ENCODE measurements around the gene VGLL1. TPM values are rescaled to one million over a fixed set of nuclear protein-coding genes. Genes with fewer than 3 reads are reported as not detected.

The VGLL1 gene, protein sequence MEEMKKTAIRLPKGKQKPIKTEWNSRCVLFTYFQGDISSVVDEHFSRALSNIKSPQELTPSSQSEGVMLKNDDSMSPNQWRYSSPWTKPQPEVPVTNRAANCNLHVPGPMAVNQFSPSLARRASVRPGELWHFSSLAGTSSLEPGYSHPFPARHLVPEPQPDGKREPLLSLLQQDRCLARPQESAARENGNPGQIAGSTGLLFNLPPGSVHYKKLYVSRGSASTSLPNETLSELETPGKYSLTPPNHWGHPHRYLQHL
- polyA plus RNA-seq (2012; rRNA removed) = not detected in 2 replicates
- not detected in 2 replicates for polyA plus RNA-seq (2012; cell fraction: cytosol; rRNA removed)
- not detected in 2 replicates for polyA plus RNA-seq (2012; cell fraction: nucleus; rRNA removed)

DNA sequence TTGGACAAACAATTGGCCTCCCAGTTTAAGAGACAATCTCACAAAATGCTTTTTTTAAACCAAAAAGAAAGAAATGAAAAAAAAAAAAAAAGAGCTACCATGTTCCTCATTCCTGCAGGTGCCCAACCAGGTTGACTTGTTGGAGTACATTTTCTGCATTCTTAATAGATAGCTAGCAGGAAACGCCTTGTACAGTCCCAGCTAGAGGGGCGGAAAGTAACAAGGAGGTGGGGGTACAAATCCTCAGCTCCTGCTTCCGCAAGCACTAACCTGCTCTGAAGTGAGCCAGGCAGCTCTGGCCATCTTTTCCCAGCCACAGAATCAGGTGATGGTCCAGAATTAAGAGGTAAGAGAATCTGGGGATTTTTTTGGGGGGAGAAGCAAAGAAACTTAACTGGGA, at the start of gene VGLL1:
Gene VGLL1, plus strand, starts transcription at position 265 of the 400 bp plus-strand sequence. CDS start 3,806 bp downstream, outside the sequence.
- ChIA-PET POLR2A (no interaction called here), CTCF (no interaction called here)
- no peak for TF ChIP-seq SMC3 (IDR thresholded peaks at IDR 0.05; ENCODE audit: low read depth, low read length)
- TF ChIP-seq RAD21 (IDR thresholded peaks at IDR 0.05; ENCODE audit: low read length) = no peak
- no peak for TF ChIP-seq TCF12 (IDR thresholded peaks at IDR 0.05)
- TF ChIP-seq FOXM1 (IDR thresholded peaks at IDR 0.05; ENCODE audit: low read depth) = no peak
- TF ChIP-seq RCOR1 (IDR thresholded peaks at IDR 0.05; ENCODE audit: low read length) = no peak
- no peak for TF ChIP-seq RFX5 (IDR thresholded peaks at IDR 0.05; ENCODE audit: low read length)
- TF ChIP-seq TEAD4 (IDR thresholded peaks at IDR 0.05; ENCODE audit: borderline replicate concordance, insufficient read depth) = no peak
- TF ChIP-seq, protein P1, sequence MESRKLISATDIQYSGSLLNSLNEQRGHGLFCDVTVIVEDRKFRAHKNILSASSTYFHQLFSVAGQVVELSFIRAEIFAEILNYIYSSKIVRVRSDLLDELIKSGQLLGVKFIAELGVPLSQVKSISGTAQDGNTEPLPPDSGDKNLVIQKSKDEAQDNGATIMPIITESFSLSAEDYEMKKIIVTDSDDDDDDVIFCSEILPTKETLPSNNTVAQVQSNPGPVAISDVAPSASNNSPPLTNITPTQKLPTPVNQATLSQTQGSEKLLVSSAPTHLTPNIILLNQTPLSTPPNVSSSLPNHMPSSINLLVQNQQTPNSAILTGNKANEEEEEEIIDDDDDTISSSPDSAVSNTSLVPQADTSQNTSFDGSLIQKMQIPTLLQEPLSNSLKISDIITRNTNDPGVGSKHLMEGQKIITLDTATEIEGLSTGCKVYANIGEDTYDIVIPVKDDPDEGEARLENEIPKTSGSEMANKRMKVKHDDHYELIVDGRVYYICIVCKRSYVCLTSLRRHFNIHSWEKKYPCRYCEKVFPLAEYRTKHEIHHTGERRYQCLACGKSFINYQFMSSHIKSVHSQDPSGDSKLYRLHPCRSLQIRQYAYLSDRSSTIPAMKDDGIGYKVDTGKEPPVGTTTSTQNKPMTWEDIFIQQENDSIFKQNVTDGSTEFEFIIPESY (IDR thresholded peaks at IDR 0.05; ENCODE audit: borderline replicate concordance, low read depth) = no peak
- TF ChIP-seq JUND (IDR thresholded peaks at IDR 0.05) = no peak
- no peak for TF ChIP-seq FOSL2 (IDR thresholded peaks at IDR 0.05; ENCODE audit: borderline replicate concordance, low read depth)
- TF ChIP-seq POLR2AphosphoS5 (IDR thresholded peaks at IDR 0.05; ENCODE audit: low read depth, low read length) = no peak
- no peaks in the 10 kb centered on the region for H3K79me2 ChIP-seq (ENCODE audit: insufficient read depth)
- H3K4me2 ChIP-seq = no peak within 1 kb of the TSS
- no peaks in the 10 kb centered on the region for H3K9me2 ChIP-seq
- WGBS (ENCODE audit: low lambda C conversion rate) = 32% methylated on average over 3 of the region's 3 CpGs
- H3K4me3 ChIP-seq (ENCODE audit: low read depth in 2 of 2, low read length in 1 of 2) = no peak within 1 kb of the TSS
- no peaks in the 10 kb centered on the region for H3K4me1 ChIP-seq (ENCODE audit: control insufficient read depth in 1 of 2, insufficient read depth in 2 of 2, low read depth in 1 of 2, low read length in 1 of 2)
- no peak within 1 kb of the TSS for H2AFZ ChIP-seq (ENCODE audit: low read depth)
- H3K27me3 ChIP-seq (ENCODE audit: insufficient read depth) = no peaks in the 10 kb centered on the region
- H3K9me3 ChIP-seq = no peaks in the 10 kb centered on the region
- H3K36me3 ChIP-seq (replicated peaks in 1 of 2; ENCODE audit: control insufficient read depth in 1 of 2, insufficient read depth in 2 of 2, low read length in 1 of 2) = no peaks in the 10 kb centered on the region
- H3K9ac ChIP-seq = no peak within 1 kb of the TSS
- H3F3A ChIP-seq (replicated peaks; ENCODE audit: insufficient read depth) = no peaks in the 10 kb centered on the region
- no peak for DNase-seq
- no peak within 1 kb of the TSS for H3K27ac ChIP-seq (ENCODE audit: low read depth in 2 of 2, low read length in 1 of 2)
- H4K20me1 ChIP-seq (ENCODE audit: insufficient read depth) = no peaks in the 10 kb centered on the region

DNA sequence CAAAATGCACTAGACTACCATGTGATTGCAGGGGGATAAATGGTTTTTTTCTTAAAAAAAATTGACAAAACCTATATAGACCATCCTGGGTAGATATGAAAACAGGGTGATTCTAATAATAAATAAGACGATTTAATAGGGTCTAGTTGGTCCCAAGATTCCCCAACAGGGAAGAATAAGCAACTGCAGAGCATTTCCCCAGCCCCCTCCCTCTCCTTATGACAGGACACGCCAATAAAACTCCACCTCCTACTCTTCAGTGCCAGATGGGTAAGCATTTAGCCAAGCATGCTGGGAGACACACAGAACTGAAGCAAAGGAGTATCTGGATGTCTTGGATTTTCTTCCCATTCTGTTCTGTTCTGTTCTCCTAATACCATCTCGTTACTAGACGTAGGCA, 44.4 kb upstream of the VGLL1 start, which contains the start of gene BRS3:
Gene BRS3, plus strand, starts transcription at position 301 of the 400 bp plus-strand sequence. CDS start 168 bp downstream, outside the sequence.
- no peak for DNase-seq
- no peaks in the 10 kb centered on the region for H3F3A ChIP-seq (replicated peaks; ENCODE audit: insufficient read depth)
- no peaks in the 10 kb centered on the region for H4K20me1 ChIP-seq (ENCODE audit: insufficient read depth)
- no peak within 1 kb of the TSS for H3K27ac ChIP-seq (ENCODE audit: low read depth in 2 of 2, low read length in 1 of 2)
- H3K27me3 ChIP-seq (ENCODE audit: insufficient read depth) = 0 out of 2 replicates have a peak, but pooled peaks cover 14% of the 10 kb centered on the region
- H3K9me3 ChIP-seq = no peaks in the 10 kb centered on the region
- H3K36me3 ChIP-seq (replicated peaks in 1 of 2; ENCODE audit: control insufficient read depth in 1 of 2, insufficient read depth in 2 of 2, low read length in 1 of 2) = no peaks in the 10 kb centered on the region
- no peaks in the 10 kb centered on the region for H3K4me1 ChIP-seq (ENCODE audit: control insufficient read depth in 1 of 2, insufficient read depth in 2 of 2, low read depth in 1 of 2, low read length in 1 of 2)
- 24% methylated on average over 4 of the region's 4 CpGs for WGBS (ENCODE audit: low lambda C conversion rate)
- no peak within 1 kb of the TSS for H3K4me3 ChIP-seq (ENCODE audit: low read depth in 2 of 2, low read length in 1 of 2)
- H3K9me2 ChIP-seq = no peaks in the 10 kb centered on the region
- H3K4me2 ChIP-seq = no peak within 1 kb of the TSS
- POLR2A ChIA-PET = no interaction called here
- CTCF ChIA-PET = interaction anchor here (1.6 kb wide), 1 partner anchor 459 kb away, joined by 8 read pairs; no protein-coding TSS in a partner anchor
- H3K79me2 ChIP-seq (ENCODE audit: insufficient read depth) = no peaks in the 10 kb centered on the region
- no peak within 1 kb of the TSS for H2AFZ ChIP-seq (ENCODE audit: low read depth)
- H3K9ac ChIP-seq = no peak within 1 kb of the TSS
- TF ChIP-seq GABPA (IDR thresholded peaks at IDR 0.05; ENCODE audit: low read depth) = no peak
- no peak for TF ChIP-seq NRF1 (IDR thresholded peaks at IDR 0.05; ENCODE audit: low read depth, low read length)
- no peak for TF ChIP-seq FOXJ3 (CRISPR knock-in tag; IDR thresholded peaks at IDR 0.05)
- no peak for TF ChIP-seq TAF1 (IDR thresholded peaks at IDR 0.05; ENCODE audit: borderline replicate concordance, low read depth, low read length)
- no peak for TF ChIP-seq TEAD4 (IDR thresholded peaks at IDR 0.05; ENCODE audit: borderline replicate concordance, insufficient read depth)
- TF ChIP-seq JUND (IDR thresholded peaks at IDR 0.05) = no peak
- TF ChIP-seq, protein P1 (IDR thresholded peaks at IDR 0.05; ENCODE audit: borderline replicate concordance, low read depth) = no peak
- TF ChIP-seq EP300 (IDR thresholded peaks at IDR 0.05; ENCODE audit: borderline replicate concordance in 1 of 2, low read depth in 1 of 2, low read length in 1 of 2) = no peak
- no peak for TF ChIP-seq RXRA (IDR thresholded peaks at IDR 0.05; ENCODE audit: borderline replicate concordance, low read depth)
- TF ChIP-seq, protein P2, sequence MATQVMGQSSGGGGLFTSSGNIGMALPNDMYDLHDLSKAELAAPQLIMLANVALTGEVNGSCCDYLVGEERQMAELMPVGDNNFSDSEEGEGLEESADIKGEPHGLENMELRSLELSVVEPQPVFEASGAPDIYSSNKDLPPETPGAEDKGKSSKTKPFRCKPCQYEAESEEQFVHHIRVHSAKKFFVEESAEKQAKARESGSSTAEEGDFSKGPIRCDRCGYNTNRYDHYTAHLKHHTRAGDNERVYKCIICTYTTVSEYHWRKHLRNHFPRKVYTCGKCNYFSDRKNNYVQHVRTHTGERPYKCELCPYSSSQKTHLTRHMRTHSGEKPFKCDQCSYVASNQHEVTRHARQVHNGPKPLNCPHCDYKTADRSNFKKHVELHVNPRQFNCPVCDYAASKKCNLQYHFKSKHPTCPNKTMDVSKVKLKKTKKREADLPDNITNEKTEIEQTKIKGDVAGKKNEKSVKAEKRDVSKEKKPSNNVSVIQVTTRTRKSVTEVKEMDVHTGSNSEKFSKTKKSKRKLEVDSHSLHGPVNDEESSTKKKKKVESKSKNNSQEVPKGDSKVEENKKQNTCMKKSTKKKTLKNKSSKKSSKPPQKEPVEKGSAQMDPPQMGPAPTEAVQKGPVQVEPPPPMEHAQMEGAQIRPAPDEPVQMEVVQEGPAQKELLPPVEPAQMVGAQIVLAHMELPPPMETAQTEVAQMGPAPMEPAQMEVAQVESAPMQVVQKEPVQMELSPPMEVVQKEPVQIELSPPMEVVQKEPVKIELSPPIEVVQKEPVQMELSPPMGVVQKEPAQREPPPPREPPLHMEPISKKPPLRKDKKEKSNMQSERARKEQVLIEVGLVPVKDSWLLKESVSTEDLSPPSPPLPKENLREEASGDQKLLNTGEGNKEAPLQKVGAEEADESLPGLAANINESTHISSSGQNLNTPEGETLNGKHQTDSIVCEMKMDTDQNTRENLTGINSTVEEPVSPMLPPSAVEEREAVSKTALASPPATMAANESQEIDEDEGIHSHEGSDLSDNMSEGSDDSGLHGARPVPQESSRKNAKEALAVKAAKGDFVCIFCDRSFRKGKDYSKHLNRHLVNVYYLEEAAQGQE (IDR thresholded peaks at IDR 0.05; ENCODE audit: low read depth, low read length) = no peak
- no peak for TF ChIP-seq NFIC (IDR thresholded peaks at IDR 0.05; ENCODE audit: borderline replicate concordance)
- no peak for TF ChIP-seq TCF12 (IDR thresholded peaks at IDR 0.05)
- no peak for TF ChIP-seq SMC3 (IDR thresholded peaks at IDR 0.05; ENCODE audit: low read depth, low read length)
- TF ChIP-seq POLR2AphosphoS5 (IDR thresholded peaks at IDR 0.05; ENCODE audit: low read depth, low read length) = no peak
